AG04450 (cell line): ENCODE data around the gene ETFA. TPM values are rescaled to one million over a fixed set of nuclear protein-coding genes. Genes with fewer than 3 reads are reported as not detected.
"Not testable (repeated sequence)": the region's sequence is repeated elsewhere in the genome, so short reads cannot be mapped to it uniquely, and the experiment has no call there.

ENCODE experiments used
- CTCF ChIA-PET: fragments of 300-600, 350-600 bp; formaldehyde crosslinking; extraction: SDS; loops from one replicate; lab custom pipeline; 2022; ENCODE audit warnings: antibody characterized with exemption, inconsistent platforms; lab: Charles Lee
- POLR2A ChIA-PET: fragments of 350-600 bp; formaldehyde crosslinking; extraction: SDS; loops from one replicate; lab custom pipeline; 2021; ENCODE audit warnings: antibody characterized with exemption, inconsistent platforms; lab: Yijun Ruan, JAX
- DNase-seq: peaks from one replicate; pipeline ENCODE4 v3.0.0-alpha.2; 2011; ENCODE audit warnings: low read depth, low spot score
- H3K27ac ChIP-seq: one replicate; pipeline ENCODE4 v1.5.1; 2012; ENCODE audit warnings: low read depth, low read length, control low read depth
- H3K27me3 ChIP-seq: one replicate; pipeline ENCODE4 v1.6.0; 2012; ENCODE audit warnings: low read length; ENCODE audit not compliant: control insufficient read depth, insufficient read depth
- H3K4me3 ChIP-seq: 2 replicates; pipeline ENCODE4 v1.5.1; 2011; ENCODE audit warnings: mild to moderate bottlenecking, low read depth, low read length, control low read depth
- H3K9me3 ChIP-seq: 2 replicates; pipeline ENCODE4 v1.5.1; 2012; ENCODE audit warnings: low read length; ENCODE audit not compliant: control insufficient read depth, insufficient read depth
- polyA plus RNA-seq: library from polyadenylated mRNA; depleted of rRNA; stranded (reverse); fragments of >200 nt; gene quantifications from 2 replicates; pipeline ENCODE4 v1.2.3, GENCODE V29; 2011
- TF ChIP-seq, protein P1 (sequence below): IDR thresholded peaks from 2 replicates; pipeline ENCODE4 v1.5.1; 2011; ENCODE audit warnings: low read depth, low read length, control low read depth, inconsistent platforms

The ETFA gene
- polyA plus RNA-seq, 1 experiment, result 208 TPM

DNA sequence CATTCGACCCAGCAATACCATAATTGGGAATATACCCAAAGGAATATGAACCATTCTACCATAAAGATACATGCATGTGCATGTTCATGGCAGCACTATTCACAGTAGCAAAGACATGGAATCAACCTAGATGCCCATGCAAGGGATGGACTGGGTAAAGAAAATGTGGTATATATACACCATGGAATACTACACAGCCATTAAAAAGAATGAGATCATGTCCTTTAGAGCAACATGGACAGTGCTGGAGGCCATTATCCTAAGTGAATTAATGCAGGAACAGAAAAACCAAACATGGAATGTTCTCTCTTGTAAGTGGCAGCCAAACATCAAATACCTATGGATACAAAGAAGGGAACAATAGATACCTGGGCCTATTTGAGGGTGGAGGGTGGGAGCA, 7.4 kb downstream of the ETFA start:
- Histone ChIP-seq H3K27me3 (no peaks in the 10 kb centered on the region), H3K4me3 (no peak overlapping the region), H3K27ac (no peak overlapping the region), H3K9me3 (no peaks in the 10 kb centered on the region; the same call in 1 of the 2 replicates)
- TF ChIP-seq, protein P1, sequence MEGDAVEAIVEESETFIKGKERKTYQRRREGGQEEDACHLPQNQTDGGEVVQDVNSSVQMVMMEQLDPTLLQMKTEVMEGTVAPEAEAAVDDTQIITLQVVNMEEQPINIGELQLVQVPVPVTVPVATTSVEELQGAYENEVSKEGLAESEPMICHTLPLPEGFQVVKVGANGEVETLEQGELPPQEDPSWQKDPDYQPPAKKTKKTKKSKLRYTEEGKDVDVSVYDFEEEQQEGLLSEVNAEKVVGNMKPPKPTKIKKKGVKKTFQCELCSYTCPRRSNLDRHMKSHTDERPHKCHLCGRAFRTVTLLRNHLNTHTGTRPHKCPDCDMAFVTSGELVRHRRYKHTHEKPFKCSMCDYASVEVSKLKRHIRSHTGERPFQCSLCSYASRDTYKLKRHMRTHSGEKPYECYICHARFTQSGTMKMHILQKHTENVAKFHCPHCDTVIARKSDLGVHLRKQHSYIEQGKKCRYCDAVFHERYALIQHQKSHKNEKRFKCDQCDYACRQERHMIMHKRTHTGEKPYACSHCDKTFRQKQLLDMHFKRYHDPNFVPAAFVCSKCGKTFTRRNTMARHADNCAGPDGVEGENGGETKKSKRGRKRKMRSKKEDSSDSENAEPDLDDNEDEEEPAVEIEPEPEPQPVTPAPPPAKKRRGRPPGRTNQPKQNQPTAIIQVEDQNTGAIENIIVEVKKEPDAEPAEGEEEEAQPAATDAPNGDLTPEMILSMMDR, result no peak
- DNase-seq, result no peak
- ChIA-PET CTCF (no interaction called here), POLR2A (no interaction called here)

DNA sequence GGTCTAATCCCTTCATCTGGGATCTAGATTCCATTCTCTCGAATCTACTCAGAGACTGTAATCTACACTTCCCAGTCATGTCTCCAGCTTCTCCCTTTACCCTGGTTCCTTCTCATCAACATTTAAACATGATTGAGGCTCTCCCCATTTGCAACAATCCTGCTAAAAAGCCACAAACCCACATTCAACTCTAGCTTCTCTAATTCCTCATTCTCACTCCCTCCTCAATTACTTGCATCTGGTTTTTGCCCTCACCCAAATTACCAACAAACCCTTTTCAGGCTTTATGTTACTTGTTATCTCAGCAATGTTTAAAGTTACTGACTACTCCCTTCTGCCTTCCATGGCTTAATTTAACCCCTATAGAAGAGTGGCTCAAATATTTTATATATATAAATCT, 11.5 kb downstream of the ETFA start:
- H3K27me3 ChIP-seq, result no peaks in the 10 kb centered on the region
- H3K27ac ChIP-seq, result no peak overlapping the region
- ChIA-PET POLR2A (no interaction called here), CTCF (no interaction called here)
- no peaks in the 10 kb centered on the region for H3K9me3 ChIP-seq
- TF ChIP-seq, protein P1, result no peak
- no peak overlapping the region for H3K4me3 ChIP-seq
- no peak for DNase-seq

DNA sequence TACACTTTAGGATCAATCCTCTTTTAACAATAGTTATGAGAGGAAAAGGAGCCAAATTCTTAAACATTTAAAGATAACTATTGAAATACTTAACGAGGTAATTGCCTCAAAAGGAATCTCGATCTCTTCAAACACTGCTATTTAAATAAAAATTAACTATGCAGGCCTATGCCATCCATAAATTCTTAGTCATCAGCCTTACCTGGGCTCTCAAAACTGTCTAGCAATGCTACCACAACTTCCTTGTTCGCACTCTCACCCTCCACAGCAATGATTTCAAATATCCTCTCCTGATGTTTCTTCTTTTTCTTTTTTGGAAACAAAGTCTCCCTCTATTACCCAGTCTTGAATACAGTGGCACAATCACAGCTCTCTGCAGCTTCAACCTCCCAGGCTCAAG, 12.3 kb downstream of the ETFA start:
- TF ChIP-seq, protein P1, result no peak
- Histone ChIP-seq H3K9me3 (no peaks in the 10 kb centered on the region), H3K4me3 (no peak overlapping the region), H3K27me3 (no peaks in the 10 kb centered on the region), H3K27ac (no peak overlapping the region)
- ChIA-PET POLR2A (no interaction called here), CTCF (no interaction called here)
- DNase-seq, result no peak

DNA sequence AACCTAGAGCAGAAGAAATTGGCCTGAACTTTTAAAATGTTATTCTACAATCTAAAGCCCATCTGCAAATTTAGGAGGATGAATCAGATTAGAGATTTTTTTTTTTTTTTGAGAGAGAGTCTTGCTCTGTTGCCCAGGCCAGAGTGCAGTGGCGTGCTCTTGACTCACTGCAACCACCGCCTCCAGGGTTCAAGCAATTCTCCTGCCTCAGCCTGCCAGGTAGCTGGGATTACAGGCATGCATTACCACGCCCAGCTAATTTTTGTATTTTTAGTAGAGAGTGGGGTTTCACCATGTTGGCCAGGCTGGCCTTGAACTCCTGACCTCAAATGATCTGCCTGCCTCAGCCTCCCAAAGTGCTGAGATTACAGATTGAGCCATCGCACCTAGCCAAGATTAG, 13.3 kb downstream of the ETFA start:
- DNase-seq, H3K27ac ChIP-seq, H3K27me3 ChIP-seq, H3K9me3 ChIP-seq, H3K4me3 ChIP-seq, CTCF ChIA-PET: not testable (repeated sequence)
- POLR2A ChIA-PET, result interaction anchor here (1.1 kb wide), 1 partner anchor 15 kb away, joined by 3 read pairs; no protein-coding TSS in a partner anchor

DNA sequence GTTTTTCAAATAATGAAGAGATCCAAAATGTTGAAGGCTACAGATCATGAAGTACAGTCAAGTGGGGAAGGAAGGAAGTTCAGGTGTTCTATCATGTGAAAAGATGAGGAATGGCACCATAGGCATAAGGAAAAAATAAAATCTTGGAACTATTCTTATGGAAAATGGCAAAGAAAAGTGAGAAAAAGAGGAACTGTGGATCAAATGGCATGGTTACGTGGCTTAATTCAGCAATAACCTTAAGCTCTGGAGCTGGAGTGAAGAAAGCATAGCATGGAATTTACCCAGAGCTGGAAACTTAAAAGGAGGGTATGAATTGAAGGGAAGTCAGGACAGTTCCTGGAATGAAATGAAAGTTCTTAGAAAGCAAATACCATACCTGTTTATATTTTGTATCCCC, 14.4 kb downstream of the ETFA start:
- ChIA-PET POLR2A (no interaction called here), CTCF (no interaction called here)
- no peaks in the 10 kb centered on the region for H3K27me3 ChIP-seq
- TF ChIP-seq, protein P1, result no peak
- DNase-seq, result no peak
- H3K27ac ChIP-seq, result no peak overlapping the region
- H3K4me3 ChIP-seq, result no peak overlapping the region
- no peaks in the 10 kb centered on the region for H3K9me3 ChIP-seq

DNA sequence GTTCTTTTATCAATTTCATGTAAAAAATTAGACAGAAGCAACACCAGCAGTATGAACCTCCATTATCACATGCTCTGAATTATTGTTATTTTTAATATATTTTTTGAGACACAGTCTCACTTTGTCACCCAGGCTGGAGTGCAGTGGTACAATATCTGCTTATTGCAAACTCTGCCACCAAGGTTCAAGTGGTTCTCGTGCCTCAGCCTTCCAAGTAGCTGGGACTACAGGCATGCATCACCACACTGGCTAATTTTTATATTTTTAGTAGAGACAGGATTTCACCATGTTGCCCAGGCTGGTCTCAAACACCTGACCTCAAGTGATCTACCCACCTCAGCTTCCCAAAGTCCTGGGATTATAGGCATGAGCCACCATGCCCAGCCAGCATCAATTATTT, 16.8 kb downstream of the ETFA start:
- H3K27ac ChIP-seq, POLR2A ChIA-PET, H3K4me3 ChIP-seq, H3K27me3 ChIP-seq, DNase-seq, H3K9me3 ChIP-seq: not testable (repeated sequence)
- CTCF ChIA-PET, result interaction anchor here (1.2 to 1.9 kb wide), 3 partner anchors 9 to 571 kb away, joined by 3 to 5 read pairs (median 3); no protein-coding TSS in a partner anchor
